ENCODE results near the gene RFX2. TPM values are rescaled to one million over a fixed set of nuclear protein-coding genes. Genes with fewer than 3 reads are reported as not detected.
A peak's percentile ranks its signal among the peaks of the same experiment; 100 is the strongest.

RFX2 gene
- 1 to 10 TPM; 4.2 to 4.9 TPM for total RNA-seq
- 1.5 TPM for polyA plus RNA-seq

GRCh38 chr19:6110360-6110977 is at the start of gene RFX2:
Gene RFX2 (minus strand): TSS chr19:6110500. CDS start chr19:6047496, 63,004 bp downstream.
- Histone ChIP-seq H3K4me1 (ENCODE audit: insufficient read depth, low read length) (peaks cover 18% of the 10 kb centered on the region), H3K27me3 (ENCODE audit: insufficient read depth, low read length, poor library complexity, severe bottlenecking) (peaks cover 11% of the 10 kb centered on the region), H3K4me3 (ENCODE audit: low read length) (peak within 1 kb of the TSS; percentile 71), H3K36me3 (ENCODE audit: insufficient read depth, low read length) (no peaks in the 10 kb centered on the region), H3K9me3 (ENCODE audit: low read length) (no peaks in the 10 kb centered on the region), H3K27ac (ENCODE audit: low read depth, low read length) (peak within 1 kb of the TSS; percentile 33)
- Mint-ChIP-seq H3K9me3 (no peaks in the 10 kb centered on the region), H3K27me3 (peaks cover 18 to 32% of the 10 kb centered on the region in 2 donors), H3K4me1 (peaks cover 22 to 28% (median 24%) of the 10 kb centered on the region in 3 donors), H3K4me3 (peak within 1 kb of the TSS; percentile 83 to 95 (median 89)), H3K36me3 (peaks cover 0 to 2% (median 0%) of the 10 kb centered on the region in 3 donors), H3K27ac (peak within 1 kb of the TSS; percentile 54 to 97 (median 90))
- peak; percentile 98 to 99 (median 99) for DNase-seq
- ChIA-PET CTCF (no interaction called here), POLR2A (no interaction called here)

GRCh38 chr19:6156033-6156432 is 45.7 kb upstream of the RFX2 start:
- CTCF ChIA-PET, result interaction anchor here (1.0 to 1.5 kb wide), 2 partner anchors 9 to 143 kb away, joined by 3 to 4 read pairs; no protein-coding TSS in a partner anchor
- DNase-seq, result no peak
- Histone ChIP-seq H3K4me1 (ENCODE audit: insufficient read depth, low read length) (peaks cover 1% of the 10 kb centered on the region), H3K9me3 (ENCODE audit: low read length) (no peaks in the 10 kb centered on the region), H3K27me3 (ENCODE audit: insufficient read depth, low read length, poor library complexity, severe bottlenecking) (no peaks in the 10 kb centered on the region), H3K4me3 (ENCODE audit: low read length) (no peak overlapping the region), H3K36me3 (ENCODE audit: insufficient read depth, low read length) (no peaks in the 10 kb centered on the region), H3K27ac (ENCODE audit: low read depth, low read length) (no peak overlapping the region)
- Mint-ChIP-seq H3K27ac (no peak overlapping the region), H3K27me3 (peaks cover 2 to 3% of the 10 kb centered on the region in 2 donors), H3K4me3 (no peak overlapping the region), H3K36me3 (peaks cover 0 to 4% (median 0%) of the 10 kb centered on the region in 3 donors), H3K9me3 (peaks cover 0 to 17% (median 14%) of the 10 kb centered on the region in 5 donors), H3K4me1 (peaks cover under 1 to 6% (median 1%) of the 10 kb centered on the region in 3 donors)
- POLR2A ChIA-PET, result no interaction called here

GRCh38 chr19:6150289-6150688 is 40.0 kb upstream of the RFX2 start:
- DNase-seq, result no peak

GRCh38 chr19:6141217-6141616 is 30.9 kb upstream of the RFX2 start:
- no peaks in the 10 kb centered on the region for H3K9me3 ChIP-seq (ENCODE audit: low read length)
- no peak overlapping the region for H3K27ac ChIP-seq (ENCODE audit: low read depth, low read length)
- ChIA-PET POLR2A (no interaction called here), CTCF (no interaction called here)
- no peaks in the 10 kb centered on the region for H3K36me3 ChIP-seq (ENCODE audit: insufficient read depth, low read length)
- H3K4me1 ChIP-seq (ENCODE audit: insufficient read depth, low read length), result no peaks in the 10 kb centered on the region
- H3K4me3 ChIP-seq (ENCODE audit: low read length), result no peak overlapping the region
- no peaks in the 10 kb centered on the region for H3K4me1 Mint-ChIP-seq
- H3K36me3 Mint-ChIP-seq, result peaks cover 0 to 2% (median 0%) of the 10 kb centered on the region in 3 donors
- H3K27me3 Mint-ChIP-seq, result peaks cover 4 to 20% of the 10 kb centered on the region in 2 donors
- no peak overlapping the region for H3K4me3 Mint-ChIP-seq
- H3K9me3 Mint-ChIP-seq, result peaks cover 0 to 2% (median 0%) of the 10 kb centered on the region in 5 donors
- no peak for DNase-seq
- H3K27ac Mint-ChIP-seq, result peak overlapping the region in 1 of 8 donors; percentile 26
- H3K27me3 ChIP-seq (ENCODE audit: insufficient read depth, low read length, poor library complexity, severe bottlenecking), result no peaks in the 10 kb centered on the region

More at GRCh38 chr19:6150289-6150688, 40.0 kb upstream of the RFX2 start:
- Histone ChIP-seq H3K4me3 (ENCODE audit: low read length) (no peak overlapping the region), H3K27me3 (ENCODE audit: insufficient read depth, low read length, poor library complexity, severe bottlenecking) (no peaks in the 10 kb centered on the region), H3K36me3 (ENCODE audit: insufficient read depth, low read length) (no peaks in the 10 kb centered on the region), H3K27ac (ENCODE audit: low read depth, low read length) (no peak overlapping the region), H3K4me1 (ENCODE audit: insufficient read depth, low read length) (no peaks in the 10 kb centered on the region), H3K9me3 (ENCODE audit: low read length) (no peaks in the 10 kb centered on the region)
- Mint-ChIP-seq H3K4me3 (no peak overlapping the region), H3K27me3 (peaks cover 5 to 29% of the 10 kb centered on the region in 2 donors), H3K4me1 (no peaks in the 10 kb centered on the region), H3K36me3 (no peaks in the 10 kb centered on the region), H3K27ac (no peak overlapping the region), H3K9me3 (peaks cover 2 to 10% (median 5%) of the 10 kb centered on the region in 5 donors)
- POLR2A ChIA-PET, result no interaction called here
- CTCF ChIA-PET, result no interaction called here

- Histone ChIP-seq H3K9me3 (ENCODE audit: low read length) (no peaks in the 10 kb centered on the region), H3K36me3 (ENCODE audit: insufficient read depth, low read length) (no peaks in the 10 kb centered on the region), H3K27ac (ENCODE audit: low read depth, low read length) (no peak overlapping the region), H3K4me3 (ENCODE audit: low read length) (no peak overlapping the region), H3K27me3 (ENCODE audit: insufficient read depth, low read length, poor library complexity, severe bottlenecking) (no peaks in the 10 kb centered on the region), H3K4me1 (ENCODE audit: insufficient read depth, low read length) (no peaks in the 10 kb centered on the region)
- H3K27me3 Mint-ChIP-seq, result peaks cover 0 to 14% of the 10 kb centered on the region in 2 donors
- POLR2A ChIA-PET, result no interaction called here
- no peak for DNase-seq
- H3K4me1 Mint-ChIP-seq, result no peaks in the 10 kb centered on the region
- peaks cover 0 to 2% (median 0%) of the 10 kb centered on the region in 3 donors for H3K36me3 Mint-ChIP-seq
- CTCF ChIA-PET, result no interaction called here
- H3K4me3 Mint-ChIP-seq, result no peak overlapping the region
- H3K9me3 Mint-ChIP-seq, result no peaks in the 10 kb centered on the region
- no peak overlapping the region for H3K27ac Mint-ChIP-seq
These were observed 28.2 kb upstream of the RFX2 start for GRCh38 chr19:6138511-6138910.

GRCh38 chr19:6138066-6138465 is 27.8 kb upstream of the RFX2 start:
- POLR2A ChIA-PET, result no interaction called here

GRCh38 chr19:6133231-6133630 is 22.9 kb upstream of the RFX2 start:
- peaks cover 0 to 1% (median 0%) of the 10 kb centered on the region in 5 donors for H3K9me3 Mint-ChIP-seq
- peaks cover 0 to 9% of the 10 kb centered on the region in 2 donors for H3K27me3 Mint-ChIP-seq
- Histone ChIP-seq H3K4me3 (ENCODE audit: low read length) (no peak overlapping the region), H3K9me3 (ENCODE audit: low read length) (no peaks in the 10 kb centered on the region), H3K27me3 (ENCODE audit: insufficient read depth, low read length, poor library complexity, severe bottlenecking) (no peaks in the 10 kb centered on the region), H3K4me1 (ENCODE audit: insufficient read depth, low read length) (no peaks in the 10 kb centered on the region), H3K36me3 (ENCODE audit: insufficient read depth, low read length) (no peaks in the 10 kb centered on the region), H3K27ac (ENCODE audit: low read depth, low read length) (no peak overlapping the region)
- no peak overlapping the region for H3K4me3 Mint-ChIP-seq
- no peak for DNase-seq
- POLR2A ChIA-PET, result no interaction called here
- CTCF ChIA-PET, result no interaction called here
- no peak overlapping the region for H3K27ac Mint-ChIP-seq
- no peaks in the 10 kb centered on the region for H3K4me1 Mint-ChIP-seq
- no peaks in the 10 kb centered on the region for H3K36me3 Mint-ChIP-seq

More at GRCh38 chr19:6138066-6138465, 27.8 kb upstream of the RFX2 start:
- H3K27ac ChIP-seq (ENCODE audit: low read depth, low read length), result no peak overlapping the region
- peaks cover 0 to 14% of the 10 kb centered on the region in 2 donors for H3K27me3 Mint-ChIP-seq
- H3K4me1 Mint-ChIP-seq, result no peaks in the 10 kb centered on the region
- peak overlapping the region in 1 of 8 donors; percentile 1 for H3K27ac Mint-ChIP-seq
- H3K9me3 ChIP-seq (ENCODE audit: low read length), result no peaks in the 10 kb centered on the region
- no peaks in the 10 kb centered on the region for H3K9me3 Mint-ChIP-seq
- H3K36me3 ChIP-seq (ENCODE audit: insufficient read depth, low read length), result no peaks in the 10 kb centered on the region
- no peaks in the 10 kb centered on the region for H3K4me1 ChIP-seq (ENCODE audit: insufficient read depth, low read length)
- H3K4me3 Mint-ChIP-seq, result no peak overlapping the region
- CTCF ChIA-PET, result no interaction called here
- no peak for DNase-seq
- H3K36me3 Mint-ChIP-seq, result peaks cover 0 to 2% (median 0%) of the 10 kb centered on the region in 3 donors
- H3K27me3 ChIP-seq (ENCODE audit: insufficient read depth, low read length, poor library complexity, severe bottlenecking), result no peaks in the 10 kb centered on the region
- H3K4me3 ChIP-seq (ENCODE audit: low read length), result no peak overlapping the region

- H3K4me1 ChIP-seq (ENCODE audit: insufficient read depth, low read length), result no peaks in the 10 kb centered on the region
- CTCF ChIA-PET, result no interaction called here
These were observed 22.2 kb upstream of the RFX2 start for GRCh38 chr19:6132482-6132881.

More at GRCh38 chr19:6132482-6132881, 22.2 kb upstream of the RFX2 start:
- Histone ChIP-seq H3K27ac (ENCODE audit: low read depth, low read length) (no peak overlapping the region), H3K4me3 (ENCODE audit: low read length) (no peak overlapping the region), H3K27me3 (ENCODE audit: insufficient read depth, low read length, poor library complexity, severe bottlenecking) (no peaks in the 10 kb centered on the region), H3K36me3 (ENCODE audit: insufficient read depth, low read length) (no peaks in the 10 kb centered on the region), H3K9me3 (ENCODE audit: low read length) (no peaks in the 10 kb centered on the region)
- POLR2A ChIA-PET, result no interaction called here
- Mint-ChIP-seq H3K27me3 (peaks cover 0 to 5% of the 10 kb centered on the region in 2 donors), H3K4me1 (no peaks in the 10 kb centered on the region), H3K36me3 (no peaks in the 10 kb centered on the region), H3K4me3 (no peak overlapping the region), H3K27ac (no peak overlapping the region), H3K9me3 (peaks cover 0 to 2% (median 1%) of the 10 kb centered on the region in 5 donors)
- no peak for DNase-seq
